Vagina (tissue), 2 donors: ENCODE results near the gene PCDH11Y.
"Not testable (repeated sequence)": the region's sequence is repeated elsewhere in the genome, so short reads cannot be mapped to it uniquely, and the experiment has no call there.

ENCODE experiments used
- POLR2A ChIP-seq, 2 donors: fragments of 450-650 bp; IDR thresholded peaks; one replicate each; pipeline ENCODE4 v1.6.1; 2017; ENCODE audit warnings: antibody characterized with exemption in 2 of 2, mild to moderate bottlenecking in 2 of 2, moderate library complexity in 2 of 2
- POLR2AphosphoS5 ChIP-seq, 2 donors: sonication (generic); formaldehyde crosslinking; IDR thresholded peaks; one replicate each; pipeline ENCODE4 v1.9.0; 2017; ENCODE audit warnings: antibody characterized with exemption in 2 of 2, mild to moderate bottlenecking in 2 of 2, low read depth in 1 of 2; ENCODE audit not compliant: insufficient read depth in 1 of 2
- TF ChIP-seq, protein P1 (sequence below), 3 experiments: fragments of 450-650 bp in 2 of 3; fragments of 200-600 bp in 1 of 3; sonication (generic) in 1 of 3; IDR thresholded peaks; one replicate each; pipeline ENCODE4 v1.5.1; 2017 to 2019; ENCODE audit warnings: antibody characterized with exemption in 3 of 3, mild to moderate bottlenecking in 2 of 3, moderate library complexity in 2 of 3

- TF ChIP-seq, protein P1, sequence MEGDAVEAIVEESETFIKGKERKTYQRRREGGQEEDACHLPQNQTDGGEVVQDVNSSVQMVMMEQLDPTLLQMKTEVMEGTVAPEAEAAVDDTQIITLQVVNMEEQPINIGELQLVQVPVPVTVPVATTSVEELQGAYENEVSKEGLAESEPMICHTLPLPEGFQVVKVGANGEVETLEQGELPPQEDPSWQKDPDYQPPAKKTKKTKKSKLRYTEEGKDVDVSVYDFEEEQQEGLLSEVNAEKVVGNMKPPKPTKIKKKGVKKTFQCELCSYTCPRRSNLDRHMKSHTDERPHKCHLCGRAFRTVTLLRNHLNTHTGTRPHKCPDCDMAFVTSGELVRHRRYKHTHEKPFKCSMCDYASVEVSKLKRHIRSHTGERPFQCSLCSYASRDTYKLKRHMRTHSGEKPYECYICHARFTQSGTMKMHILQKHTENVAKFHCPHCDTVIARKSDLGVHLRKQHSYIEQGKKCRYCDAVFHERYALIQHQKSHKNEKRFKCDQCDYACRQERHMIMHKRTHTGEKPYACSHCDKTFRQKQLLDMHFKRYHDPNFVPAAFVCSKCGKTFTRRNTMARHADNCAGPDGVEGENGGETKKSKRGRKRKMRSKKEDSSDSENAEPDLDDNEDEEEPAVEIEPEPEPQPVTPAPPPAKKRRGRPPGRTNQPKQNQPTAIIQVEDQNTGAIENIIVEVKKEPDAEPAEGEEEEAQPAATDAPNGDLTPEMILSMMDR (IDR thresholded peaks at IDR 0.05) = not testable (repeated sequence)
- not testable (repeated sequence) for TF ChIP-seq POLR2AphosphoS5 (IDR thresholded peaks at IDR 0.05; ENCODE audit: insufficient read depth in 1 of 2, low read depth in 1 of 2); POLR2A (IDR thresholded peaks at IDR 0.05)
Measured at GRCh38 chrY:5182998-5183397, 182.9 kb downstream of the PCDH11Y start.
